Neural cell (in vitro differentiated cells): ENCODE measurements around the gene EML6. TPM values are rescaled to one million over a fixed set of nuclear protein-coding genes. Genes with fewer than 3 reads are reported as not detected.
"Not testable (repeated sequence)": the region's sequence is repeated elsewhere in the genome, so short reads cannot be mapped to it uniquely, and the experiment has no call there.

Source experiments
- H2AFZ ChIP-seq: fragments of 200-600, 300-800 bp; sonication (generic), shearing (Covaris generic); 2 replicates; pipeline ENCODE4 v1.6.0; 2014; ENCODE audit warnings: low read depth, mild to moderate bottlenecking, antibody characterized with exemption, low read length, moderate library complexity
- H3F3A ChIP-seq: fragments of 200-600 bp; shearing (Covaris generic); 2 replicates; pipeline ENCODE4 v1.6.1; 2016; ENCODE audit warnings: mild to moderate bottlenecking, moderate library complexity, mixed read lengths, antibody characterized with exemption, low read length; ENCODE audit not compliant: insufficient read depth, poor library complexity, severe bottlenecking
- H3K27ac ChIP-seq: fragments of 200-600, 300-800 bp; sonication (generic), shearing (Covaris generic); 2 replicates; pipeline ENCODE4 v1.5.1; 2014; ENCODE audit warnings: mild to moderate bottlenecking, low read length, moderate library complexity
- H3K27me3 ChIP-seq: fragments of 300-800, 200-600 bp; sonication (generic), shearing (Covaris generic); 2 replicates; pipeline ENCODE4 v1.6.0; 2014; ENCODE audit warnings: mild to moderate bottlenecking, low read depth, low read length, moderate library complexity; ENCODE audit not compliant: insufficient read depth
- H3K36me3 ChIP-seq: fragments of 300-800, 200-600 bp; sonication (generic), shearing (Covaris generic); 2 replicates; pipeline ENCODE4 v1.5.1; 2014; ENCODE audit warnings: mild to moderate bottlenecking, antibody characterized with exemption, low read length, moderate library complexity; ENCODE audit not compliant: insufficient read depth
- H3K4me2 ChIP-seq: fragments of 300-800, 200-600 bp; sonication (generic), shearing (Covaris generic); 2 replicates; pipeline ENCODE4 v1.6.0; 2014; ENCODE audit warnings: mild to moderate bottlenecking, low read length
- H3K4me3 ChIP-seq: fragments of 300-800, 200-600 bp; sonication (generic), shearing (Covaris generic); 2 replicates; pipeline ENCODE4 v1.5.1; 2014; ENCODE audit warnings: mild to moderate bottlenecking, low read length, moderate library complexity
- H3K79me2 ChIP-seq: fragments of 200-600 bp; shearing (Covaris generic); replicated peaks from 2 replicates; pipeline ENCODE4 v1.6.0; 2014; ENCODE audit warnings: mild to moderate bottlenecking, low read length, moderate library complexity; ENCODE audit not compliant: insufficient read depth
- H3K9ac ChIP-seq: fragments of 300-800, 200-600 bp; sonication (generic), shearing (Covaris generic); 2 replicates; pipeline ENCODE4 v1.6.1; 2016; ENCODE audit warnings: mild to moderate bottlenecking, low read length, mixed read lengths
- H3K9me2 ChIP-seq: fragments of 200-600 bp; shearing (Covaris generic); 2 replicates; pipeline ENCODE4 v1.6.1; 2016; ENCODE audit warnings: mild to moderate bottlenecking, low read length, mixed read lengths; ENCODE audit not compliant: insufficient read depth
- H3K9me3 ChIP-seq: fragments of 200-600, 300-800 bp; sonication (generic), shearing (Covaris generic); 2 replicates; pipeline ENCODE4 v1.6.1; 2016; ENCODE audit warnings: mild to moderate bottlenecking, mixed run types, low read length, moderate library complexity, mixed read lengths
- H4K20me1 ChIP-seq: fragments of 200-600 bp; shearing (Covaris generic); 2 replicates; pipeline ENCODE4 v1.6.1; 2016; ENCODE audit warnings: mild to moderate bottlenecking, mixed run types; ENCODE audit not compliant: insufficient read depth
- CTCF ChIP-seq: fragments of 450-650 bp; IDR thresholded peaks from 2 replicates; pipeline ENCODE4 v1.5.1; 2014; ENCODE audit warnings: antibody characterized with exemption, mild to moderate bottlenecking, moderate library complexity; ENCODE audit not compliant: poor library complexity, severe bottlenecking
- EP300 ChIP-seq: fragments of 450-650 bp; conservative IDR thresholded peaks from 2 replicates; pipeline ENCODE4 v1.6.1; 2014; ENCODE audit warnings: antibody characterized with exemption, mild to moderate bottlenecking, moderate library complexity; ENCODE audit not compliant: poor library complexity, severe bottlenecking
- EZH2 ChIP-seq: fragments of 200-600, 300-800 bp; shearing (Covaris generic), sonication (generic); IDR thresholded peaks from 2 replicates; pipeline ENCODE4 v1.6.1; 2014; ENCODE audit warnings: antibody characterized with exemption, low read length, borderline replicate concordance, mild to moderate bottlenecking; ENCODE audit not compliant: insufficient read depth, poor library complexity, severe bottlenecking
- MXI1 ChIP-seq: fragments of 450-650 bp; conservative IDR thresholded peaks from 2 replicates; pipeline ENCODE4 v1.6.1; 2014; ENCODE audit warnings: antibody characterized with exemption, mild to moderate bottlenecking; ENCODE audit not compliant: poor library complexity, severe bottlenecking
- POLR2AphosphoS5 ChIP-seq: IDR thresholded peaks from 2 replicates; pipeline ENCODE4 v1.6.1; 2012
- RAD21 ChIP-seq: fragments of 450-650 bp; conservative IDR thresholded peaks from 2 replicates; pipeline ENCODE4 v1.6.1; 2014; ENCODE audit warnings: antibody characterized with exemption, mild to moderate bottlenecking, moderate library complexity
- REST ChIP-seq: IDR thresholded peaks from 2 replicates; pipeline ENCODE4 v1.6.1; 2012; ENCODE audit warnings: borderline replicate concordance
- SMC3 ChIP-seq: fragments of 450-650 bp; conservative IDR thresholded peaks from 2 replicates; pipeline ENCODE4 v1.6.1; 2014; ENCODE audit warnings: antibody characterized with exemption, mild to moderate bottlenecking, moderate library complexity; ENCODE audit not compliant: poor library complexity
- TAF1 ChIP-seq: IDR thresholded peaks from 2 replicates; pipeline ENCODE4 v1.6.1; 2012; ENCODE audit warnings: low read depth
- polyA plus RNA-seq: library from polyadenylated mRNA; depleted of rRNA; stranded (reverse); fragments of >200 nt; gene quantifications from 2 replicates; pipeline ENCODE4 v1.2.3, GENCODE V29; 2014

Gene EML6
- polyA plus RNA-seq, 1 donor from 2014 or later: 13.4 TPM

- Histone ChIP-seq H3K79me2 (no peaks in the 10 kb centered on the region), H3K9ac (no peak overlapping the region), H3K27me3 (no peaks in the 10 kb centered on the region), H4K20me1 (no peaks in the 10 kb centered on the region), H3F3A (no peaks in the 10 kb centered on the region), H3K9me2 (no peaks in the 10 kb centered on the region), H3K9me3 (no peaks in the 10 kb centered on the region), H2AFZ (no peak overlapping the region), H3K27ac (no peak overlapping the region), H3K4me2 (no peak overlapping the region), H3K36me3 (no peaks in the 10 kb centered on the region), H3K4me3 (no peak overlapping the region)
- TF ChIP-seq REST (no peak), CTCF (no peak), MXI1 (no peak), EP300 (no peak), POLR2AphosphoS5 (no peak), TAF1 (no peak), SMC3 (no peak), RAD21 (no peak), EZH2 (no peak)
Measured at GRCh38 chr2:54871457-54872107, 148.1 kb downstream of the EML6 start.

GRCh38 chr2:54872780-54873179 is 149.3 kb downstream of the EML6 start:
- H2AFZ ChIP-seq: no peak overlapping the region
- no peak overlapping the region for H3K4me3 ChIP-seq
- no peak for TF ChIP-seq SMC3
- TF ChIP-seq CTCF: no peak
- H3K9me3 ChIP-seq: no peaks in the 10 kb centered on the region
- no peak overlapping the region for H3K9ac ChIP-seq
- no peak overlapping the region for H3K4me2 ChIP-seq
- no peaks in the 10 kb centered on the region for H3K79me2 ChIP-seq
- no peaks in the 10 kb centered on the region for H3F3A ChIP-seq
- H3K27ac ChIP-seq: no peak overlapping the region
- H3K9me2 ChIP-seq: no peaks in the 10 kb centered on the region
- no peaks in the 10 kb centered on the region for H4K20me1 ChIP-seq
- no peaks in the 10 kb centered on the region for H3K36me3 ChIP-seq
- no peaks in the 10 kb centered on the region for H3K27me3 ChIP-seq

- not testable (repeated sequence) for H3K9me2 ChIP-seq, H4K20me1 ChIP-seq, H3K79me2 ChIP-seq, H3K9ac ChIP-seq, H3K4me3 ChIP-seq, H3K9me3 ChIP-seq, H3F3A ChIP-seq, H3K27ac ChIP-seq, H3K27me3 ChIP-seq, H3K36me3 ChIP-seq, H3K4me2 ChIP-seq, H2AFZ ChIP-seq
Measured at GRCh38 chr2:54873236-54873635, 149.8 kb downstream of the EML6 start.
